ENCODE results near the gene CDC20. TPM values are rescaled to one million over a fixed set of nuclear protein-coding genes. Genes with fewer than 3 reads are reported as not detected.

CDC20 gene
- total RNA-seq, 2 donors from 2014 or later: 108 to 163 TPM

- Mint-ChIP-seq H3K27me3 (ENCODE audit: low read depth) (no peaks in the 10 kb centered on the region), H3K27ac (no peak overlapping the region)
These were observed 40.0 kb upstream of the CDC20 start for GRCh38 chr1:43318831-43319230.

GRCh38 chr1:43319288-43319687 is 39.5 kb upstream of the CDC20 start:
- Mint-ChIP-seq H3K27ac (no peak overlapping the region), H3K4me1 (ENCODE audit: low read depth) (peaks cover 9% of the 10 kb centered on the region), H3K27me3 (ENCODE audit: low read depth) (no peaks in the 10 kb centered on the region), H3K36me3 (ENCODE audit: insufficient read depth in 2 of 2) (peaks cover 0 to 2% of the 10 kb centered on the region in 2 donors), H3K9me3 (peaks cover 0 to 3% of the 10 kb centered on the region in 2 donors), H3K4me3 (no peak overlapping the region)
- DNase-seq (no peak), ATAC-seq (replicated peaks in 1 of 2) (no peak)

More at GRCh38 chr1:43318831-43319230, 40.0 kb upstream of the CDC20 start:
- Mint-ChIP-seq H3K36me3 (ENCODE audit: insufficient read depth in 2 of 2) (no peaks in the 10 kb centered on the region), H3K4me1 (ENCODE audit: low read depth) (peaks cover 6% of the 10 kb centered on the region), H3K4me3 (no peak overlapping the region), H3K9me3 (no peaks in the 10 kb centered on the region)
- DNase-seq: no peak
- ATAC-seq (replicated peaks in 1 of 2): no peak

GRCh38 chr1:43319766-43320165 is 39.0 kb upstream of the CDC20 start:
- no peak for DNase-seq
- Mint-ChIP-seq H3K9me3 (peaks cover 4 to 8% of the 10 kb centered on the region in 2 donors), H3K4me3 (no peak overlapping the region), H3K4me1 (ENCODE audit: low read depth) (peaks cover 14% of the 10 kb centered on the region), H3K27me3 (ENCODE audit: low read depth) (no peaks in the 10 kb centered on the region), H3K36me3 (ENCODE audit: insufficient read depth in 2 of 2) (peaks cover 4 to 7% of the 10 kb centered on the region in 2 donors), H3K27ac (no peak overlapping the region)
- no peak for ATAC-seq (replicated peaks in 1 of 2)

GRCh38 chr1:43321331-43321891 is 37.4 kb upstream of the CDC20 start:
- Mint-ChIP-seq H3K27ac (no peak overlapping the region), H3K27me3 (ENCODE audit: low read depth) (no peaks in the 10 kb centered on the region), H3K4me1 (ENCODE audit: low read depth) (peaks cover 15% of the 10 kb centered on the region), H3K36me3 (ENCODE audit: insufficient read depth in 2 of 2) (peaks cover 6 to 15% of the 10 kb centered on the region in 2 donors), H3K9me3 (peaks cover 7 to 14% of the 10 kb centered on the region in 2 donors), H3K4me3 (no peak overlapping the region)
- no peak for DNase-seq
- no peak for ATAC-seq (replicated peaks in 1 of 2)

- Mint-ChIP-seq H3K4me3 (no peak overlapping the region), H3K36me3 (ENCODE audit: insufficient read depth in 2 of 2) (peaks cover 7 to 18% of the 10 kb centered on the region in 2 donors), H3K9me3 (peaks cover 8 to 14% of the 10 kb centered on the region in 2 donors), H3K27me3 (ENCODE audit: low read depth) (no peaks in the 10 kb centered on the region), H3K27ac (no peak overlapping the region), H3K4me1 (ENCODE audit: low read depth) (peaks cover 22% of the 10 kb centered on the region)
- DNase-seq (no peak), ATAC-seq (replicated peaks in 1 of 2) (no peak)
These were observed 36.3 kb upstream of the CDC20 start for GRCh38 chr1:43322506-43322905.

GRCh38 chr1:43324810-43325209 is 34.0 kb upstream of the CDC20 start:
- H3K27ac Mint-ChIP-seq: no peak overlapping the region
- H3K27me3 Mint-ChIP-seq (ENCODE audit: low read depth): no peaks in the 10 kb centered on the region
- DNase-seq (no peak), ATAC-seq (replicated peaks in 1 of 2) (no peak)
- peaks cover 8 to 22% of the 10 kb centered on the region in 2 donors for H3K36me3 Mint-ChIP-seq (ENCODE audit: insufficient read depth in 2 of 2)
- H3K4me3 Mint-ChIP-seq: no peak overlapping the region
- peaks cover 9 to 18% of the 10 kb centered on the region in 2 donors for H3K9me3 Mint-ChIP-seq
- peaks cover 19% of the 10 kb centered on the region for H3K4me1 Mint-ChIP-seq (ENCODE audit: low read depth)

GRCh38 chr1:43325381-43325780 is 33.4 kb upstream of the CDC20 start:
- H3K4me3 Mint-ChIP-seq: no peak overlapping the region
- H3K9me3 Mint-ChIP-seq: peaks cover 9 to 18% of the 10 kb centered on the region in 2 donors
- no peak overlapping the region for H3K27ac Mint-ChIP-seq
- H3K27me3 Mint-ChIP-seq (ENCODE audit: low read depth): no peaks in the 10 kb centered on the region
- H3K4me1 Mint-ChIP-seq (ENCODE audit: low read depth): peaks cover 24% of the 10 kb centered on the region
- DNase-seq: no peak
- H3K36me3 Mint-ChIP-seq (ENCODE audit: insufficient read depth in 2 of 2): peaks cover 8 to 22% of the 10 kb centered on the region in 2 donors
- ATAC-seq (replicated peaks in 1 of 2): no peak

- no peak overlapping the region for H3K4me3 Mint-ChIP-seq
- no peaks in the 10 kb centered on the region for H3K27me3 Mint-ChIP-seq (ENCODE audit: low read depth)
- ATAC-seq (replicated peaks in 1 of 2) (no peak), DNase-seq (no peak)
- peaks cover 8 to 22% of the 10 kb centered on the region in 2 donors for H3K36me3 Mint-ChIP-seq (ENCODE audit: insufficient read depth in 2 of 2)
- H3K4me1 Mint-ChIP-seq (ENCODE audit: low read depth): peaks cover 28% of the 10 kb centered on the region
- no peak overlapping the region for H3K27ac Mint-ChIP-seq
- H3K9me3 Mint-ChIP-seq: peaks cover 9 to 18% of the 10 kb centered on the region in 2 donors
These were observed 31.1 kb upstream of the CDC20 start for GRCh38 chr1:43327549-43328292.

GRCh38 chr1:43329995-43330751 is 28.6 kb upstream of the CDC20 start:
- Mint-ChIP-seq H3K36me3 (ENCODE audit: insufficient read depth in 2 of 2) (peaks cover 2 to 11% of the 10 kb centered on the region in 2 donors), H3K27ac (no peak overlapping the region), H3K9me3 (peaks cover 4 to 8% of the 10 kb centered on the region in 2 donors), H3K4me1 (ENCODE audit: low read depth) (peaks cover 18% of the 10 kb centered on the region), H3K4me3 (peak overlapping the region in 1 of 2 donors; percentile 24), H3K27me3 (ENCODE audit: low read depth) (no peaks in the 10 kb centered on the region)
- ATAC-seq (replicated peaks in 1 of 2) (peak; percentile 98), DNase-seq (peak; percentile 63 to 70)

GRCh38 chr1:43331688-43332087 is 27.1 kb upstream of the CDC20 start:
- DNase-seq (no peak), ATAC-seq (replicated peaks in 1 of 2) (no peak)
- Mint-ChIP-seq H3K9me3 (peaks cover 2 to 4% of the 10 kb centered on the region in 2 donors), H3K27ac (no peak overlapping the region), H3K36me3 (ENCODE audit: insufficient read depth in 2 of 2) (peaks cover 2 to 7% of the 10 kb centered on the region in 2 donors), H3K4me3 (no peak overlapping the region), H3K4me1 (ENCODE audit: low read depth) (peaks cover 18% of the 10 kb centered on the region), H3K27me3 (ENCODE audit: low read depth) (no peaks in the 10 kb centered on the region)

- no peak for DNase-seq
- no peak for ATAC-seq (replicated peaks in 1 of 2)
- Mint-ChIP-seq H3K4me1 (ENCODE audit: low read depth) (peaks cover 11% of the 10 kb centered on the region), H3K9me3 (no peaks in the 10 kb centered on the region), H3K36me3 (ENCODE audit: insufficient read depth in 2 of 2) (no peaks in the 10 kb centered on the region), H3K27me3 (ENCODE audit: low read depth) (no peaks in the 10 kb centered on the region), H3K27ac (no peak overlapping the region), H3K4me3 (no peak overlapping the region)
These were observed 24.2 kb upstream of the CDC20 start for GRCh38 chr1:43334453-43335205.

- H3K4me1 Mint-ChIP-seq (ENCODE audit: low read depth): no peaks in the 10 kb centered on the region
- H3K4me3 Mint-ChIP-seq: no peak within 1 kb of the TSS
- no peaks in the 10 kb centered on the region for H3K9me3 Mint-ChIP-seq
- H3K27me3 Mint-ChIP-seq (ENCODE audit: low read depth): no peaks in the 10 kb centered on the region
- ATAC-seq (replicated peaks in 1 of 2): no peak
- no peak for DNase-seq
- no peaks in the 10 kb centered on the region for H3K36me3 Mint-ChIP-seq (ENCODE audit: insufficient read depth in 2 of 2)
- H3K27ac Mint-ChIP-seq: no peak within 1 kb of the TSS
These were observed 21.2 kb upstream of the CDC20 start, which contains the start of gene MPL for GRCh38 chr1:43337588-43337987. MPL (plus strand) TSS chr1:43337818; CDS start chr1:43337849, 31 bp downstream.
